GM13977 (cell line): Measurements from ENCODE around the gene NOL4L.

Experiments
- DNase-seq: peaks from one replicate; pipeline ENCODE4 v3.0.0; 2012; ENCODE audit warnings: low spot score
- CTCF ChIP-seq: IDR thresholded peaks from 2 replicates; pipeline ENCODE4 v1.5.1; 2012; ENCODE audit warnings: mild to moderate bottlenecking, control low read depth; ENCODE audit not compliant: insufficient read depth; ENCODE audit errors: extremely low read depth, missing control alignments
- in situ Hi-C: fragments of 300-500 bp; cut with MboI; formaldehyde crosslinking; loops from one replicate; pipeline ENCODE4 v1.12.0; 2022; ENCODE audit warnings: low sequenced_read_pairs, low pct_unique_long_range_greater_than_20kb, mixed read lengths, inconsistent platforms; ENCODE audit not compliant: unreplicated experiment

The NOL4L gene

DNA sequence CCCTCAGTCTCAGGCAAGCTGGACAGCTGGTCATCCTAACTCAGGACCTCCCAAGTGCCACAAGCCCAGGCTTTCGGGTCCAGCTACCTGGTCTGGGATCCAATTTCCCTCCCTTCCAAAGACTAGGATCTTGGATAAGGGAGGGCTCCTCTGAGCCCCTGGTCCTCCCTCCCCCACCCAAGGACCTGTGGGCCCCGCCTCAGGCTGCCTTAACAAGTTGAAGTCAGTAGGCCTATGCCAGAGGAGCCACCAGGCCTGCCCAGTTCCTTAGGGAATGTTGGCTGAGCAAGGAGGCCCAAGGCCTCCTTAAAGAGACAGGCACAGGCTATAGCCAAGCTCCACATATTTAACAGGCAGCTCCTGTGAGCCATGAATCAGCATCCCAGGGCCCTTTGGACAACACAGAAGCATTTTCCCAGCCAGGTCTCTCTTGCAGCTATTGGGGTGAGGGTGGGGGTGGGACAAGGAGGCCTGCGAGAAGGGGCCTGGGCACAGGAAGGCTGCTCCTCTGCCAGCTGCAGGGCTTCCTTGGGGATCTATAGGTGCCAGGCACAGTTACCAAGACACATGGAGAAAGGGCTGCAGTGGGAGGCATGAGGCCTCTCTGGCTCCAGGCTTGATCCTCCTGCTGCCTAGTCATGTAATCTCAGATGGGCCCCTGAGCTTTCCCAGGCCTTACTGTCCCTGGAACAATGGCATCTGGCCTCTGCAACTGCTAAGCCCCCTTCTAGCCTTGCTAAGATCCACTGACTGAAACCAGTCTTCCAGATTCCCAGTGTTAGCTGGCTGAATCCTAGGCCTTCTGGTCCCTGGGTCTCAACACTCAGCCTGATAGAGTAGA lies 27.4 kb upstream of the NOL4L start:
- no peak for TF ChIP-seq CTCF
- in situ Hi-C loops, result no loop called here
- DNase-seq, result no peak

GRCh38 chr20:32611868-32612267 lies 26.7 kb upstream of the NOL4L start:
- TF ChIP-seq CTCF, result no peak
- DNase-seq, result no peak
- in situ Hi-C loops, result no loop called here

DNA sequence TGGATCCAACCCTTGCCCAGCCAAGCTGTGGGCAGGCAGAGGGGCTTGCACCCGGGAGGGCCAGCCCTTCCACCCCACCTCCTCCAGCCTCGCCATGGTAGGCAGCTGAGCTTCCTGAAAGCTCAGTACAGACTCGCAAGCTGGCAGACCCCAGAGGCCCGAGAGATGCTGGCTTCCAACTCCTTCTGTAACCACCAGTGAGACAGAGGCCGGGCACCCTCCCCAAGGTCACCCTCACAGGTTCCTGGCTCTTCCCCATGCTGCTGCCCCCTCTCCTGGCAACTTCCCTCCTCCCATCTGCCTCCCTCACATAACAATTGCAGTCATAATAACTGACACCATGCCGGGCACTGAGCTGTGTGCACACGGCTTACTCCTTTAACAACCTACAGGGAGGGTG lies 26.2 kb upstream of the NOL4L start:
- TF ChIP-seq CTCF, result no peak
- in situ Hi-C loops, result no loop called here
- no peak for DNase-seq

DNA sequence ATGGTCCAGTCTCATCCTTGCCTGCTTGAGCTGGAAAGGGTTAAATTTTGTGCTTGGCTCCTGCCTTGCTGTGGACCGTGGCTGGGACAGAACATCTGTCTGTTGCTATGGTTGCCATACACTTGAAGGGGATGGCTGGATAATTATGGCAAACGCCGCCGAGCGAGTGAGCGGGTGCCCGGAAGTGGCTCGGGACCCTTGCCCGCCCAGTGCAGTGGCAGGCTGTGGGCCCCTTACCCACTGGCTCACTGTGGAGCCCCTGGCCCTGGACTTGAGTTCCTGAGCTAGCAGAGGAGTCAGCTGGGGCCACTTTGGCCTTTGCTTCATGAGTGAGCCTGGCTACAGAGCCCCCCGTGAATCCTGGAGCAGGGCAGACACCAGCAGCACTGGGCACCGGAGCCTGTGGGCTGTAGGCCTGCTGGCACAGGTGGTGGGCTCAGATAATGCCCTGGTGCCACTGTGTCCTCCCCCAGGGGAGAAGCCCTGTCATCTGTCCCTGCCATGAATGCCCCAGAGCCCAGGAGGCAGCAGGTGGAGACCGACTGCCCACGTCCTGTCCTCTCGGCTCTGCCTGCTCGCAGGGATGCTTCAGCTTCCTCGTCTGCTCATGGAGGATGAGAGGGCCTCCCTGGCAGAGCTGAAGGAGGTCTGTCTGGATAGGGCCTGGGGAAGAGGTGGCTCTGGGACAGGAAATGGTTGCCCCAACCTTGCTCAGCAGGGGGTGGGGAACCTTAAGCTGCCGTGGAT lies 25.5 kb upstream of the NOL4L start:
- in situ Hi-C loops, result no loop called here
- no peak for TF ChIP-seq CTCF
- no peak for DNase-seq

- no peak for DNase-seq
- TF ChIP-seq CTCF, result no peak
- in situ Hi-C loops, result no loop called here
Observed at GRCh38 chr20:32609993-32610392, 24.9 kb upstream of the NOL4L start.

GRCh38 chr20:32609111-32609773 lies 24.1 kb upstream of the NOL4L start:
- in situ Hi-C loops, result no loop called here
- no peak for TF ChIP-seq CTCF
- DNase-seq, result no peak
